K562 (cell line): ENCODE data around the gene NUP205. TPM values are rescaled to one million over a fixed set of nuclear protein-coding genes. Genes with fewer than 3 reads are reported as not detected.

Experiments
- ATAC-seq: fragments of 200-7000 bp; cut with Tn5 transposase; 3 replicates; pipeline ENCODE4 v1.9.1; 2020; ENCODE audit warnings: moderate library complexity
- BruUV-seq: library from RNA; stranded (reverse); fragments of 400-500 nt; replicated peaks from 2 replicates; lab custom pipeline; 2021; lab: Mats Ljungman, UMichigan
- CTCF ChIA-PET: fragments of 300-600 bp; formaldehyde crosslinking; extraction: SDS; loops from one replicate; lab custom pipeline; 2021; ENCODE audit warnings: low intra/inter-chr PET ratio; lab: Yijun Ruan, JAX
- POLR2A ChIA-PET: fragments of 300-600, 350-650 bp; sonication (Branson Sonifier 250); formaldehyde crosslinking; extraction: SDS; loops from one replicate; lab custom pipeline; 2021; ENCODE audit warnings: antibody characterized with exemption, inconsistent platforms; lab: Yijun Ruan, JAX
- DNase-seq, 4 experiments: peaks; one replicate each; pipeline versions ENCODE4 v3.0.0 to v3.0.0-alpha.2; 2011 to 2018; ENCODE audit warnings: low spot score in 3 of 4, mixed read lengths in 3 of 4; ENCODE audit errors: extremely low read depth in 1 of 4
- FAIRE-seq: peaks from 2 replicates; lab custom pipeline; 2011; peaks lifted over from hg19 to GRCh38; lab: Jason Lieb, UNC
- H2AFZ ChIP-seq: 2 replicates; pipeline ENCODE4 v1.6.0; 2011; ENCODE audit warnings: low read depth, low read length, control low read depth, inconsistent platforms
- H3K27ac ChIP-seq: fragments of 200-600 bp; 3 replicates; pipeline ENCODE4 v1.8.0; 2011; ENCODE audit warnings: low read depth, mild to moderate bottlenecking, control low read depth, inconsistent platforms, low read length, moderate library complexity, mixed read lengths; ENCODE audit errors: extremely low read depth
- H3K27me3 ChIP-seq, 2 experiments: fragments of 300-600 bp in 1 of 2; 2 replicates in 1 of 2; 3 replicates in 1 of 2; pipeline versions ENCODE4 v1.6.0 to v1.8.0; 2011; ENCODE audit warnings: inconsistent platforms in 2 of 2, low read length in 2 of 2, mild to moderate bottlenecking in 1 of 2, mixed read lengths in 1 of 2, moderate library complexity in 1 of 2; ENCODE audit not compliant: control insufficient read depth in 2 of 2, insufficient read depth in 2 of 2
- H3K36me3 ChIP-seq: fragments of 300-600 bp; 3 replicates; pipeline ENCODE4 v1.8.0; 2011; ENCODE audit warnings: mild to moderate bottlenecking, low read length, inconsistent platforms; ENCODE audit not compliant: control insufficient read depth, insufficient read depth
- H3K4me1 ChIP-seq, 2 experiments: fragments of 200-600 bp in 1 of 2; replicated peaks in 1 of 2; 2 replicates in 1 of 2; 3 replicates in 1 of 2; pipeline versions ENCODE4 v1.5.1 to v1.8.0; 2011; ENCODE audit warnings: inconsistent platforms in 2 of 2, low read length in 2 of 2, mild to moderate bottlenecking in 1 of 2, mixed read lengths in 1 of 2, moderate library complexity in 1 of 2; ENCODE audit not compliant: control insufficient read depth in 2 of 2, insufficient read depth in 2 of 2
- H3K4me2 ChIP-seq: 2 replicates; pipeline ENCODE4 v1.6.1; 2011; ENCODE audit warnings: low read length, control low read depth, inconsistent platforms, mixed read lengths; ENCODE audit not compliant: insufficient read depth
- H3K4me3 ChIP-seq: fragments of 200-600 bp; sonication (generic), shearing (Covaris generic); 2 replicates; pipeline ENCODE4 v1.5.1; 2016; ENCODE audit warnings: control low read depth, inconsistent platforms
- H3K79me2 ChIP-seq: fragments of 200-600 bp; 3 replicates; pipeline ENCODE4 v1.8.0; 2011; ENCODE audit warnings: low read length, inconsistent platforms; ENCODE audit not compliant: control insufficient read depth, insufficient read depth
- H3K9ac ChIP-seq, 2 experiments: 2 replicates each; pipeline versions ENCODE4 v1.6.0 to v1.6.1; 2011; ENCODE audit warnings: low read depth in 2 of 2, low read length in 2 of 2, control low read depth in 1 of 2, inconsistent platforms in 1 of 2, mild to moderate bottlenecking in 1 of 2, mixed read lengths in 1 of 2; ENCODE audit not compliant: insufficient read depth in 1 of 2
- H3K9me1 ChIP-seq: one replicate; pipeline ENCODE4 v1.6.0; 2011; ENCODE audit warnings: inconsistent platforms, mild to moderate bottlenecking, low read length, moderate library complexity; ENCODE audit not compliant: control insufficient read depth, insufficient read depth
- H3K9me3 ChIP-seq: replicated peaks from 2 replicates; pipeline ENCODE4 v1.5.1; 2011; ENCODE audit warnings: low read depth, low read length, inconsistent platforms; ENCODE audit not compliant: control insufficient read depth, insufficient read depth
- H4K20me1 ChIP-seq: replicated peaks from 2 replicates; pipeline ENCODE4 v1.6.1; 2011; ENCODE audit warnings: low read length, inconsistent platforms, mixed read lengths; ENCODE audit not compliant: control insufficient read depth, insufficient read depth
- DDX20 ChIP-seq: fragments of 450-650 bp; IDR thresholded peaks from 2 replicates; pipeline ENCODE4 v1.6.1; 2016; ENCODE audit warnings: missing genetic modification characterization, low read depth, mild to moderate bottlenecking, missing compliant biosample characterization, moderate library complexity
- ETV6 ChIP-seq, 3 experiments: fragments of 150-350 bp in 1 of 3; sonication (generic) in 1 of 3; formaldehyde crosslinking in 1 of 3; IDR thresholded peaks; 2 replicates each; pipeline versions ENCODE4 v1.6.1 to v1.8.0; 2014 to 2022; ENCODE audit warnings: borderline replicate concordance in 2 of 3, low read depth in 2 of 3, antibody characterized with exemption in 1 of 3, low read length in 1 of 3, mild to moderate bottlenecking in 1 of 3, missing genetic modification reagents in 1 of 3
- HNRNPUL1 ChIP-seq: fragments of 200-400 bp; formaldehyde crosslinking; IDR thresholded peaks from 2 replicates; pipeline ENCODE4 v1.6.1; 2017; ENCODE audit warnings: low read length
- MED1 ChIP-seq: sonication (generic); formaldehyde crosslinking; IDR thresholded peaks from 2 replicates; pipeline ENCODE4 v1.8.1; 2023; ENCODE audit warnings: missing genetic modification reagents, borderline replicate concordance
- ZFP30 ChIP-seq: fragments of 250-450 bp; sonication (Bioruptor Pico); IDR thresholded peaks from 2 replicates; pipeline ENCODE4 v1.8.0; 2022; ENCODE audit warnings: moderate library complexity, mild to moderate bottlenecking, inconsistent platforms, borderline replicate concordance
- ZNF41 ChIP-seq: fragments of 250-450 bp; sonication (Bioruptor Pico); conservative IDR thresholded peaks from 2 replicates; pipeline ENCODE4 v1.4.0; 2020; ENCODE audit warnings: mild to moderate bottlenecking
- WGBS: fragments of 100-300 bp; shearing (Covaris generic); methylation state at CpG from one replicate; pipeline ENCODE4 v1.1.6; 2016; ENCODE audit warnings: low coverage, mixed read lengths; ENCODE audit not compliant: insufficient coverage; ENCODE audit errors: missing lambda C conversion rate; 5-methylcytosine and 5-hydroxymethylcytosine counted together
- in situ Hi-C: fragments of 300-500 bp; cut with MboI; formaldehyde crosslinking; loops from 4 replicates; pipeline ENCODE4 v1.15.0; 2018; ENCODE audit warnings: inconsistent platforms, mixed read lengths
- intact Hi-C: fragments of 100-400 bp; cut with micrococcal nuclease; formaldehyde crosslinking; loops from 2 replicates; pipeline ENCODE4 v1.14.2; 2022
- polyA plus RNA-seq, 8 experiments: library from polyadenylated mRNA; depleted of rRNA in 4 of 8; stranded (reverse) in 5 of 8; unstranded in 3 of 8; fragments of >200 nt; fragmentation: Nextera tagmentation in 2 of 8; fragmentation: Illumina TruSeq in 1 of 8; extraction: Ambion mirVana in 2 of 8; extraction: Trizol in 1 of 8; gene quantifications; 2 replicates each; pipeline versions ENCODE4 v1.2.1 to v1.2.3, GENCODE V29; 2011 to 2014; ENCODE audit warnings: inconsistent platforms in 1 of 8, missing spikeins in 1 of 8
- total RNA-seq, 7 experiments: library from RNA; depleted of rRNA in 6 of 7; stranded (reverse); fragments of >200 nt in 6 of 7; fragmentation: Illumina TruSeq in 2 of 7; extraction: Trizol in 2 of 7; gene quantifications; 2 replicates each; pipeline versions ENCODE4 v1.2.1 to v1.2.3, GENCODE V29; 2011 to 2021; ENCODE audit warnings: low replicate concordance in 1 of 7

NUP205 gene
- total and polyA plus RNA-seq, 9 of the 15 experiments (the other 6 are each of a cell fraction or from before 2014, with no cell fraction given) = 101 to 282 (median 193) TPM

DNA sequence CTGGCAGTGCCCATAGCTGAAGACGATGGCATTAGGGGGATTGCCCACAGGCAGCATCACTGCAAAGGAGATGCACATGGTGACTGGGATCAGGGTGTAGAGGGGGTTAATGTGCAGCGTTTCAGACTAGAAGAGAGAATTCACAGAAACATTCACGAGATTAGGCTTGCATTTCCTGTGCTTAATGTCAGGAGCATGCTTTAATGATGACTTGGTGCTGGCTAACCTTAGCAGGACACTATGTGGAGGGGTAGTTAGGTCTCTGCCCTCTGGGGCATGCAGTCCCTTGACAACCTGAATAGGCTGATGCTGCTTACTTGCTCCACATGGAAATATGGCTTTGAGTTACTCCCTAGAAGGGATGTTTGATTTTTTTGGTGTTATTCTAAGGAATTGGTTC lies 126.4 kb downstream of the NUP205 start:
- TF ChIP-seq HNRNPUL1 (no peak), ZFP30 (no peak), ETV6 (IDR thresholded peaks at IDR 0.05; ENCODE audit: borderline replicate concordance in 1 of 2, low read depth in 2 of 2, low read length in 1 of 2) (no peak), ETV6 (CRISPR knock-in tag; IDR thresholded peaks at IDR 0.05; ENCODE audit: borderline replicate concordance) (no peak), MED1 (no peak)
- in situ Hi-C loops (no loop called here), intact Hi-C loops (no loop called here)
- no peak for FAIRE-seq
- Histone ChIP-seq H3K79me2 (no peaks in the 10 kb centered on the region), H3K27ac (no peak overlapping the region), H3K4me3 (no peak overlapping the region), H3K36me3 (no peaks in the 10 kb centered on the region), H4K20me1 (peaks cover 15% of the 10 kb centered on the region; the same call in 1 of the 2 replicates), H3K9me1 (no peaks in the 10 kb centered on the region), H3K9ac (no peak overlapping the region), H3K4me2 (no peak overlapping the region), H3K4me1 (peaks cover 2 to 3% of the 10 kb centered on the region in 2 experiments; a peak in 3 of 5 replicates), H3K9me3 (no peaks in the 10 kb centered on the region), H3K27me3 (no peaks in the 10 kb centered on the region), H2AFZ (no peak overlapping the region)
- BruUV-seq = no TSS peak
- 16% methylated on average over 3 of the region's 3 CpGs for WGBS
- no peak for ATAC-seq
- CTCF ChIA-PET = interaction anchor here (0.7 kb wide), 1 partner anchor 82 kb away, joined by 4 read pairs; no protein-coding TSS in a partner anchor
- POLR2A ChIA-PET = interaction anchor here (0.7 to 2.8 kb wide), 7 partner anchors 10 to 258 kb away, joined by 3 to 9 read pairs (median 3); no protein-coding TSS in a partner anchor
- DNase-seq = no peak

DNA sequence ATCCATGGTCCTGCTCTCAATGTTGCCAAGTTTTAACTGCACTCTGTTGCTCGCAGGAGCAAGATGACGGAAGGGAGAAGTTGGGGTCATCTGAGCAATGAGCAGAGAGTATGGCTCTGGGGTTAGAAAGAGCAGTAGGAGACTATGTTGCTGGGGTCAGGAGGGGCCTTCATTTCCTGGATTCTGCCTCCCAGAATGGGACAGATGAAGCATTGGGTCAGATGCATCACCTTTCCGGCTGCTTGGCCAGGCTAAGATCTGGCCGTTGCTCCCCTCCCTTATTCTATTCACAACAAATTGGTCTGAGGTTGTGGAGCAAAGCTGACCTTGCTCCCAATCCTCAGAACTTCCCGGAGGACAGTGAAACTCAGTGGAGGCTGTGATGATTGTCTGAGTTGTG lies 127.0 kb downstream of the NUP205 start:
- H3K4me1 ChIP-seq = peaks cover 2 to 3% of the 10 kb centered on the region in 2 experiments; a peak in 3 of 5 replicates
- no peak overlapping the region for H3K4me3 ChIP-seq
- no peak for FAIRE-seq
- H2AFZ ChIP-seq = no peak overlapping the region
- no peak overlapping the region for H3K4me2 ChIP-seq
- H3K9me1 ChIP-seq = no peaks in the 10 kb centered on the region
- BruUV-seq = no TSS peak
- H3K27ac ChIP-seq = no peak overlapping the region
- TF ChIP-seq ZNF41 (CRISPR knock-in tag) (no peak), DDX20 (tag) (no peak)
- ChIA-PET CTCF (no interaction called here), POLR2A (interaction anchor here (0.7 to 1.3 kb wide), 6 partner anchors 12 to 118 kb away, joined by 3 to 5 read pairs (median 4); partner anchors contain the start of gene STMP1)
- WGBS = 59% methylated on average over 5 of the region's 5 CpGs
- no peak for ATAC-seq
- H3K36me3 ChIP-seq = no peaks in the 10 kb centered on the region
- intact Hi-C loops (no loop called here), in situ Hi-C loops (no loop called here)
- DNase-seq = no peak
- H3K79me2 ChIP-seq = no peaks in the 10 kb centered on the region
- H4K20me1 ChIP-seq = peaks cover 15% of the 10 kb centered on the region; the same call in 1 of the 2 replicates
- H3K9me3 ChIP-seq = no peaks in the 10 kb centered on the region
- H3K27me3 ChIP-seq = no peaks in the 10 kb centered on the region
- no peak overlapping the region for H3K9ac ChIP-seq
